ENCODE data around the gene DTNBP1.

DTNBP1 gene

GRCh38 chr6:15513131-15513771 lies 149.6 kb downstream of the DTNBP1 start:
- no peak for DNase-seq

- no peak for DNase-seq
Observed at GRCh38 chr6:15512721-15513120, 150.1 kb downstream of the DTNBP1 start.

GRCh38 chr6:15512126-15512525 lies 150.7 kb downstream of the DTNBP1 start:
- DNase-seq: no peak

- DNase-seq: no peak
Observed at GRCh38 chr6:15511248-15512125, 151.3 kb downstream of the DTNBP1 start.

GRCh38 chr6:15510536-15511247 lies 152.1 kb downstream of the DTNBP1 start:
- DNase-seq: no peak

- DNase-seq: no peak
Observed at GRCh38 chr6:15510121-15510520, 152.7 kb downstream of the DTNBP1 start.

GRCh38 chr6:15509335-15509933 lies 153.4 kb downstream of the DTNBP1 start:
- no peak for DNase-seq

- no peak for DNase-seq
Observed at GRCh38 chr6:15508931-15509330, 153.9 kb downstream of the DTNBP1 start.

- no peak for DNase-seq
Observed at GRCh38 chr6:15508441-15508871, 154.4 kb downstream of the DTNBP1 start.

GRCh38 chr6:15507746-15508145 lies 155.1 kb downstream of the DTNBP1 start:
- DNase-seq: no peak

GRCh38 chr6:15507221-15507620 lies 155.6 kb downstream of the DTNBP1 start:
- no peak for DNase-seq

- DNase-seq: no peak
Observed at GRCh38 chr6:15506066-15506465, 156.8 kb downstream of the DTNBP1 start.

- DNase-seq: no peak
Observed at GRCh38 chr6:15505463-15505918, 157.3 kb downstream of the DTNBP1 start.

- DNase-seq: no peak
Observed at GRCh38 chr6:15504581-15505350, 158.1 kb downstream of the DTNBP1 start.

GRCh38 chr6:15504040-15504495 lies 158.8 kb downstream of the DTNBP1 start:
- DNase-seq: no peak

- DNase-seq: no peak
Observed at GRCh38 chr6:15503346-15503680, 159.5 kb downstream of the DTNBP1 start.

GRCh38 chr6:15502446-15503345 lies 160.1 kb downstream of the DTNBP1 start:
- DNase-seq: no peak

- DNase-seq: no peak
Observed at GRCh38 chr6:15501826-15502445, 160.9 kb downstream of the DTNBP1 start.

GRCh38 chr6:15500901-15501825 lies 161.7 kb downstream of the DTNBP1 start:
- DNase-seq: no peak
